Activated CD8-positive, alpha-beta memory T cell treated with anti-CD3 and anti-CD28 coated beads for 24 hours (primary cell): ENCODE results near the gene TMEM123.

ENCODE experiments used
- DNase-seq: peaks from one replicate; pipeline ENCODE4 v3.0.0-alpha.2; 2020

Gene TMEM123, protein sequence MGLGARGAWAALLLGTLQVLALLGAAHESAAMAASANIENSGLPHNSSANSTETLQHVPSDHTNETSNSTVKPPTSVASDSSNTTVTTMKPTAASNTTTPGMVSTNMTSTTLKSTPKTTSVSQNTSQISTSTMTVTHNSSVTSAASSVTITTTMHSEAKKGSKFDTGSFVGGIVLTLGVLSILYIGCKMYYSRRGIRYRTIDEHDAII

DNA sequence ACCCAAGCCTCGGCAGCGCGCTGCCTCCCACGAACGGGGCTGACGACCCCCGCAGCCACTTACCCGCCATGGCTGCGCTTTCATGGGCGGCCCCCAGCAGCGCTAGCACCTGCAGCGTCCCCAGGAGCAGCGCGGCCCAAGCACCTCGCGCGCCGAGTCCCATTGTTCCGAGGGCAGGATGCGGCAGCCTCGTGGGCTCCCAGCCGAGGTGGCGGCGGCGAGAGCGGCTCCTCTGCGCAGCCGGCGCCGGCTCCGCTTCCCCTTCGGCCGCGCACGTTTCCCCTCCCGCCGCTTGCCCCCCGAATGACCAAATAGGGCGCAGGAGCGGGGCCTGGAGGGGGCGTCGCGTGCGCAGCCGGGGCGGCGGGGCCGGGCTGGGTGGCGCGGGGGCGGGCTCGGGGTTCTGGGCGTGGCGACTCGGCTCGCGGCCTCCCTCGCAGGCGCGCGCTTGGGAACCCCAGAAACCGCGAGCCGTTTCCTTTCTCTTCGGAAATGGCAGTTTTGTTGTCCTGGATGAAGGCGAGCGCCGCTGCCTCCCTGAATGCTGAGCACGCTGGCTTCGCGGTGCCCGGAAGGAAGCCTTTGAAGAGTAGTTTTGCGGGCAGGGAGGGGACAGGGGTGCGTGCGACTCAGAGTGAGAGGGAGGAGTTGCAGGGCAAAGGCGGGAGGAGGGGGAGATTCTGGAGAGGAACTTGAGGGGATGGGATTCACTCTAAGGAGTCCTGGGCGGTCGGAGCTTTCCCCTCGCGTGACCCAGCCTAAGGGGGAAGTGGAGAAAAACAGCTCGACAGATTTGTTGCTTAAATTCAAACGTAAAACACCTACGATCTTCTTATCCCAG lies at the start of gene TMEM123:
Gene TMEM123 (minus strand): TSS at position 305 of the 841 bp plus-strand sequence. CDS start 142 bp downstream, at position 163.
- peak; percentile 95 for DNase-seq

DNA sequence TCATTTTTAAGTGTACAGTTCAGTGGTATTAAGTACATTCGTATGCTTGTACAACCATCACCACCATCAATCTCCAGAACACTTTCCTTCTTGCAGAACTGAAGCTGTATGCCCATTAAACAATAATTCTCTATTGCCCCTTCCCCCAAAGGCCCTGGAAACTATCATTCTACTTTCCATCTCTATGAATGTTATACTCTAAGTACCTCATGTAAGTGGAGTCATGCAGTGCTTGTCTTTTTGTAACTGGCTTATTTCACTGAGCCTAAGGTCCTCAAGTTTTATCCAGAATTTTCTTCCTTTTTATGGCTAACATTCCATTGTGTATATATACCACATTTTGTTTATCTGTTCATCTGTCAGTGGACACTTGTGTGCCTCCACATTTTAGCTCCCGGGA lies 48.3 kb upstream of the TMEM123 start:
- DNase-seq: no peak

DNA sequence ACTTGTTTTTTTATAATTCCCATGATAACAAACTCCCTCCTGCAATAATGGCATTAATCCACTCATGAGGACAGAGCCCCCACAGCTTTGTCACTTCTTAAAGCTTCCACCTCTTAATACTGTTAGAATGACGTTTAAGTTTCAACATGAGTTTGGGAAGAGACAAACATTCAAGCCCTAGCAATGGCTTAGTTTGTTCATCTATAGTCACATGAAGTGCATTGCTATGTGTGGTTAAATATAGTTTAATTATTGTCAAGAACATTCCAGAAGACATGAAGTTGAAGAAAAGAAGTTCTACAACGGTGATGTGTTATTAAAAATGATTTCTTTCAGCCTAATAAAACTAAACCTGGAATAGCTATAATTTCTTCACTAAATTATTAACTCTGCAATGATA lies 47.4 kb upstream of the TMEM123 start:
- DNase-seq: no peak

DNA sequence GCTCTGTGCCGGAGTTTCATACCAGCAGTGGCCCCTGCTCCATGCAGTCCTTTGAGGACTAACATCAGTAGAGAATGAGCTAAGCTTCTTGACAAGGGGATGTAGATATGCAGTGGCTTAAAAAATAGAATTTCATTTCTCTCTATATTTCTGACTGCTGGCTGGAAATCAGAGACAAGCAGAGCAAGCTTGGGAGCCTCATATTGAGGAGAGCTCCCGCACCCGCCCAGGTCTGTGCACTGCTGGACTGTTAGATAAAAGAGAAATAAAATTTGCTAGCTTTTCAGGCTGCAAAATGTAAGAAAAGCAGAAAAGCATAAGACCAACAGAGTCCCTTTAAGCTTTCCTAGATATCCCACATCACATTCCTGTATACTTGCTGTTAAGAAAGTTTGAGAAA lies 46.6 kb upstream of the TMEM123 start:
- DNase-seq: no peak

DNA sequence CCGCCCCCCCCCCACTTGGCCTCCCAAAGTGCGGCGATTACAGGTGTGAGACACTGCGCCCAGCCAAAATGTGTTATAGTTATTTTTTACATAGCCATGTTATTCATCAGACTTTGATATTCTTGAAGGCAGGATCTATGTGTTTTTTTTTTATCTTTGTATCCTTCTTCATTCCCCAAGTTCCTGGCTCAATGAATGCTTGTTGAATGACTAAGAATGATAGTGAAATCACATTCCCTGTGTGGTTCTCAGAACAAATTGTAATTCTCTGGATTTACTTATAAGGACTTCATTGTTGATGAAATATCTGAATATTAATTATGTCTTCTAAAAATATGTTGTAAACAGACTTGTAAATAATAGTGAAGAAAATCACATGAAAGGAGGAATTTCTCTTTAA lies 44.5 kb upstream of the TMEM123 start:
- no peak for DNase-seq

DNA sequence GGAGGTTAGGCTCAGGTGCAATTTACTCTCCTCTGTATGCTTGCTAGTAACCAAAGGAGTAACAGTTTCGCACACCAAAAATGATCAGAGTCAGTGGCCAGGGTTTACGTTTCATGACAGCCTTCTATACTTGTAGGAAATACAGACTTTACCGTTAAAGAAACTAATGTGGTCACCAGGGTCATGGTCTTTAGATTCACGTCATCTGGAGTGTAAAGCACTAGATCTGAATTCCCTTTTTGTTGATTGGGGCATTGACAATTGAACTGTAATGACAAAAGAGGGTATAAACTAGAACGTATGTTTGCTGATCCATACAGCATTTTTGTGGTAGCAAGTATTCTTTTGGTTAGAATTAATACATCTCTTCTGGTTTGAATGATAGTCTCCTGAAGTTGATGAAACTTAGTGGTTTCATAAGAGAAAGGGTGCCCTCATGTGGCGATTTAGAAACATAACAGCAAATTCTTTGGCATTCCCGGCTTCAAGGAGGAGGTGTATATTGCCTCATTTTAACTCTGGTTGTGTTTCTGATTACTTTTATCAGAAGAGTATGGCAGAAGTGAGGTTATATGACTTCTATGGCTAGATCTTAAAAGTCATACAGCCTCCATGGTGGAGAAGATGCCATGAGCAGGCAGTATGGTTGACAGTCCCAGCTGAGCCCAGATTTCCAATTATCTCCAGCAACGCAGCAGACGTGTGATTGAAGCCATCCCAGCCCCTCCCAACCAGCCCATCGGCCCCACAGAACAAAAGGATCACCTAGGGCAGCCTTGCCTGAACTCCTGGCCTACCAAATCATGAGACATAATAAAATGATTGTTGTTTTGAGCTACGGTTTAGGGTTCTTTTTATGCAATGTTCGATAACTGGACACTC lies 42.8 kb upstream of the TMEM123 start:
- no peak for DNase-seq

DNA sequence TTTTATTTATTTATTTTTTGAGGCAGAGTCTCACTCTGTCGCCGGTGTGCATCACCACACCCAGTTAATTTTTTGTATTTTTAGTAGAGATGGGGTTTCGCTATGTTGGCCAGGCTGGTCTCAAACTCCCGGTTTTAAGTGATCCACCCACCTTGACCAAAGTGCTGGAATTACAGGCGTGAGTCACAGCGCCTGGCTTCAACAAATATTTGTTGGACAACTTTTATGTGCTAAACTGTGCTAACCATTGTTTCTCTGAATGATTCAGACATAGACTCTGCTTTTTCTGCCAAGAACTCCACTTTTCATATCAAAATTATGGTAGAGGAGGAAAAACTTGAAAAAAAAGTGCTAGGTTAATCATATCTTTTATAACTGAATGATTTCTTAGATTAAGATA lies 41.7 kb upstream of the TMEM123 start:
- DNase-seq: no peak

DNA sequence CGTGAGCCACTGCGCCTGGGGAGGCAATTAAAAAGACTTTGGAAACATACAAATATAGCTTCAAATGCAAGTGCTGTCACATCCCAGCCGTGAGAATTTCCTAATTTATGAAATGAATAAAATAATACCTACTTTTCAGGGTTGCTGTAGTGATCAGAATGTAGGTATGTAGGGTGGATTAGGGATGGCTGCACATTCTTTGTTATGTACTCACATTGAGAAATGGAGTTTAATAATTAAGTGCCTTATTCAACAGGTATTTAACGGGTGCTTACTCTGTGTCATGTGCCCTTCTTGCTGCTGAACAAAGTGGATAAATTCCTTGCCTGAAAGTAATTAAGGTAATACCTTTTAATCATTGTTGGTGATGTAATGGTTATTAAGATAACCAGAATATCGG lies 41.0 kb upstream of the TMEM123 start:
- no peak for DNase-seq

DNA sequence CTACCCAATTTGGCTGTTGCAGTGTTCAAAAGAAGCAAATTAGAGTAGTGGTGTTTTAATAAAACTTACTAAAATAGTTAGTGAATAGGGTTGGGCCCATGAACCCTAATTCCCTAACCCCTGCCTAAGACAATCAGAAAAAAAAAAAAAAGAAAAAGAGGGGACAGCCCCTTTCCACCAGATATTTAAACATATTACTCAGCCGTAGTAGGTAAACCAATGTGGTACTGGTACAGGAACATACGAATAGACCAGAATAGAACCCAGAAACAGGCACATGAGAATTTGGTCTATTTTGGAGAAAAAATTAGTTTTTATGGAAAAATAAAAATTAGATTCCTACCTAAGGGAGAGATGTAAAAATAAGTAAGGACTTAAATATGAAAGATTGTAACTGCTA lies 39.4 kb upstream of the TMEM123 start:
- no peak for DNase-seq

DNA sequence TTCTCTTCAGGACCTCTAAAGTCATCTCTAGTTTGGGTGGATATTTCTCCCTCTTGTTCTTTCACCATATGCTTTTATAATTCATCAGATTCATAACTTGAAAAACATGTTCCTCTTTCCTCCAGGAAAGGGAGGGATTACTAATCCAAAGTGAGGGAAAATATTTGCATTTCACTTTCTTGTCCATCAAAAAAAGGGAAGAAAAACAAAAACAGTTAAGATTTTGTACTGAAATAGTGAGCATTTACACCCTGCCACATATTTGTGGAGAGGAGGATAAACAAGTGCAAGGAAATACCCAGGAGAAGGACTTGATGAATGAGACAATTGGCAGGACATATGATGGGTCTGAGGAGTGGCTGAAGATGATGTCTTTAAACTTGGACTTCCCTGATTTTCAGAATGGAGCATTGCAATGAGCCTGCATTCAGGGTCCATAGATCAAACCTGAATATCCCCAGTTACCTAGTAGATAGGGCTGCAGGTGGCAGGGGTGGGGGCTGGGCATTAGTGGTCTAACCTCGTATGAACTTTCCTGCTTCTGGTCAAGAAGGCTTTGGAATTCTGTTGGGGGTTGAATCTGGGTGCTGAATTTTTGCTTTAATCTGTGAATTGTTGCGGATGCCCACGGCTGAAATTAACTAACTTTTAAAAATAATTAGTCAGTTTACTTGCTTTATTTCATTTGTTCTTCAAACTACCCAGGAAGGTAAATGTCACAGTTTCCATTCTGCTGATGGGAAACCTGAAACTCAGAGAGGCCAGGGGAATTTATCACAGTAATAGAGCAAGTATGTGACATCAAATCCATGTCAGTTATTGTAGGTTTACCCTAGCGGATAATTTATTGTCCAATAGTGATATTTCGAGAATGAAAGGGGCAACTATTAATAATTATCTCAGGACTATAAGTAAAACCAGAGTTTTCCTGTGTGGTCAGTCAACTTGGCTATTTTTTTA lies 36.9 kb upstream of the TMEM123 start:
- no peak for DNase-seq

DNA sequence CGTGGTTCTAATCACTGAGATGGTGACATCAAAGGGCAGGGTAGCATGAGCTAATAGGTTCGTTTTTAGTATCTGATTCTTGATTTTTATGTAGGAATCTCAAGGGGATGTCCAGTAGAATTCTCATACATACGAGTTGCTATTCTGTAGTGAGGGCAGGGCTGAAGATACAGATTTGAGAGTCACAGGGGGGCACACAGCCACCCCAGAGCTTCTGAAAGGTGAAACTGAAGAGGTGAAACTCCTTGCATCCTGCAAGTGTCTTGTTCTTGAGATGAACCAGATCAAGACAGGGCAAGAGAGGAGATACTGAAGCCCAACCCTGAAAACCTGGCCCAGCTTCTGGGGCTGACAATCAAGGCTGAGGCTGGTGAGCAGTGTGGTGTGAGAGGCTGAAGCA lies 35.6 kb upstream of the TMEM123 start:
- DNase-seq: no peak

DNA sequence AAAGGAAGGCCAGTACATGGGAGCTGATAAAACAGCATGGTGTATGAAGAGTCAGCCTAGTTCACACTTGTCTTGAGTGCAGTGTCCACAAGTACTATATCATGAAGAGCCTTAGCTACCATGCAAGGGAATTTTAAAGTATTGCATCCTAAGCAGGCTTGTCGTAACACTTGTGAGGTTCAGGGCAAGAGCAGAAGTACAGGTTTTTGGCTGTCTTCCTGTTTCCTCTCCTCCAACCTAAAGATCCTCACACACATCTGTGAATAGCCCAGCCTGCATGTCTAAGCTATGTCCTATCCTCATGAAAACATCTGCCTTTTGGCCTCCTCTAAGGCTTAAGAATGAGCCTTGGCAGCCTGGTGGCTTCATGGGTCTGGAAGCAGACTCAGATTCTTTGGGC lies 34.6 kb upstream of the TMEM123 start:
- no peak for DNase-seq

DNA sequence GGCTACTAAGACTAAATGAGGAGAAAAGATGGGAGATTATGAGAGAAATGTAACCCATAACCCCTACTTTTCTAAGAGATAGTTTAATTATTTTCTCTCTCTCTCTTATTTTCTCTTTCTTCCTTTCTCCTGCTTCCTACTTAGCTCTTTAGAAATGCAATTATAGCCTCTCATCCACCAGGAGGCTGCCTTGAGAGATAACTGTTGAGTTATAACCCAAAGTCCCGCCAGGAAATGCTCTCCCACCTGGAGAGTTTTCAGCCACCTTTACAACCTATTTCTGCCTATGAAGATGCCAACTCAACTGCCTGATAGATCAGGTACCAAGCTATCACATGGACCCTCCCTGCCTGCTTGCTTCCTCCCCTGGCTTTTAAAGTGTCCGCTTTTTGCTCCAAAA lies 34.0 kb upstream of the TMEM123 start:
- DNase-seq: no peak

DNA sequence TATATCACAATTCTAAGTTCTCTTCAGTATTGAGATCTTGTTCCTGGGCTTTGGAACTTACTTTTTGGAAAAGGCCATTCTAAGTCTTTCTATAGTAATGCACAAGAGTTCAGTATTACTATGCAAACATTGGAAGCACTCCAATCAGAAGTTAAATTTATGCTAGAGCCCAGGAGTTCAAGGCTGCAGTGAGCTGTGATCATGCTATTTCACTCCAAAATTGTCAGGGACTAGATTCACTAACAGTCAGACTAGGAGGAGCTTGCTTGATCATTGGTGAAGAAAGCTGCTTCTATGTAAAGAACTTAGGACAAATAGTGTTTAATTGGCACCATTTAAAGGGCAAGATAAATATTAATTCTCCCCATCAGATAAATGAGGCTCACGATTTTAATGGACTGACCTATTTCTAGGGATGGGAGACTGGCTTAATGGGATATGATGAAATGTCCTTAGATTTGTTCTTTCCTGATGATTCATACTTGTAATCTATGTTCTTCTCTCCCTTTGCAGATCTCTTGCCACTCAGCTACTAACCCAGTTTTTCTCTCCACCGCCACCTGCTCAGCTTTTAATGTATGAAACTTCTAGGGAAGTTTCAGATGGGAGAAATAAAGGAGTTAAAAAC lies 32.6 kb upstream of the TMEM123 start:
- DNase-seq: no peak

DNA sequence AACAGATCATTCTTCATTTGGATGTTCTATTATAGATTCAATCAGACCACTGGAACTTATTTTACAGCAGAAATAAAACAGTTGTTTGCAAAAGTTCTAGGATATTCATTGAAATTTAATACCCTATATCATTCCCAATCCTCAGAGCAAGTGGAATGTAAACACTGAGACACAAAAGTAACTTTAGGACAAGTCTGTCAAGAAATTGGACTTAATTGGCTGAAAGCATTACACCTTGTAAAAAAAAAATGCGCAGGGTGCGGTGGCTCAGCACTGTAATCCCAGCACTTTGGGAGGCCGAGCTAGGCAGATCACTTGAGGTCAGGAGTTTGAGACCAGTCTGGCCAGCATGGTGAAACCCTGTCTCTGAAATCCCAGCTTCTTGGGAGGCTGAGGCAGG lies 29.9 kb upstream of the TMEM123 start:
- no peak for DNase-seq

DNA sequence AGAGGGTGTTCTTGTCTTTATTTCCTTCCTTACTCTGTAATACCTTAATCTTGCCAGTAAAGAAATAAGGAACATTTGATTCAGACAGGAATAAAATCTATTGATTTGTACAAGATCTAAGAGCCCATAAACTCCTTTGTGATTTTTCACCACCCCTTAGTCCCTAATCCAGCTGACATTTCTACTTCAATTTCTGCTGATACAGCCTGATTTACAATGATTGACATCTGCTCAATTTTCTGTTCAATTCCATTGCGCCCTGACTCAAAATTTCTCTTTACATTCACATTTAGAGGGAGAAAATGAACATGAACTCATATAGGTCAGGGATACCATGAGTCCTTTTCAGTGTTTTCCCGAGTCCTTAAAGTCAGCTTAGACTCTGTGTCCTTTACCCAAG lies 27.2 kb upstream of the TMEM123 start:
- DNase-seq: no peak

DNA sequence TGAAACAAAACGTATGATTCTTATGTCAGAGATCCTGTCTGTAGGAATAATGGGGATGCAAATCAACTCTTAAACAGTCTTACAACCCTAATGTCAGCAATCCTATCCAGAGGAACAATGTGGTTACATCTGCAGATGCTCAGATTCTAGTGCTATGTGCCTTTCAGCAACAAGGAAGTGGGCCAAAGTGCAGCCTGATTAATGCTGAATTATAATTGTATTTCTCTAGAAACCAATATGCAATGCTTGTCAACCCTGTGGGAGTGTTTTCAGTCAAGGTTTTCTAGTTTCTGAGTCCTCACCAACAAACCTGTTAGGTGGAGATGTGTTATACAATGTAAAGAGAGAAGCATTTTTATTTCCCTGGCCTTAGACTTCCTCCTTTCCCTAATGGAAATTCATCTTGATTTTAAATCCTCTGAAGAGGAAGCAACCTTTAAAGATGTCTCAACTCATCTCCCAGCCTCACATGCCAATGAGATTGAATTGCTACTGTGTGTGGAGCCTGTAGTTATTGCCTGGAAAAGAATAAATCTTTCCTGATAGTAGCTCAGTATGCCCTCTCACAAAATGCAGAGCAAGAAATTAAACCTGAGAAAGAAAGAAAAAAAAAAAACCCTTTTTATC lies 26.2 kb upstream of the TMEM123 start:
- no peak for DNase-seq

DNA sequence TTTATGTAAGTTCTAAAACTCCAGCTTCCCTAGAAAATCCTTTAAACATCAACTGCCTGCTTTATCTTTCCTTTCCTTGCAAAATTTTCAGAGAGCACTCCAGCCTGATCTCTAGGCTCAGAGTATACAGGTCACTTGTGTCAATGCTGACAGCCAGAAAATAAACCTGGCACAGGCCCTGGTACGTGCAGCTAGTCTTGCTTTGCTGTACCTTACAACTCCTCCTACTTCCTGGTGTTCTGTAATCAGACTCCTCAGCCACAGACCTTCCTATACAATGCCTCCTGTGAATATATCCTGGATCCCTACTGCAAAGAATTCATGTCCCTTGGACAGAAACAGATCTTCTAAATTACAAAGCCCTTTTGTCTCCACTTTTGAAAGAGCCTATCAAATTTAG lies 24.2 kb upstream of the TMEM123 start:
- no peak for DNase-seq

DNA sequence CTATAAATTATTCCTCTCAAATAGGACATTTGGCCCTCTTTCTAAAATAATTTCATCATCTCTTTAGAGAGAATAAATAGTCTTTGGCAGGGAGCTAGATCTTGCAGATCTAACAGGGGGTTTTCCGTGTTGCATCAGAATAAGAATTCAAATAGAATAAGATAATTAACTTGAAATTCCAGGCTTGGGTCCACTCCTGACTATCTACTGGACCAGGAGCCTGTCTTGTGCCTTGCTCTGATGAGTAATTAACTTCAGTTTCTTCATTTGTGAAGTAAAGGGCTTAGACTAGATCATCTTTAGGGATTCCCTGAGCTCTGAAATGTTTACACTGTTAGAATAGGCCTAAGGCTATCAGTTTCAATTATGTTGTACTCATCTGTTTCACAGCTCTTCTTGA lies 23.5 kb upstream of the TMEM123 start:
- no peak for DNase-seq

DNA sequence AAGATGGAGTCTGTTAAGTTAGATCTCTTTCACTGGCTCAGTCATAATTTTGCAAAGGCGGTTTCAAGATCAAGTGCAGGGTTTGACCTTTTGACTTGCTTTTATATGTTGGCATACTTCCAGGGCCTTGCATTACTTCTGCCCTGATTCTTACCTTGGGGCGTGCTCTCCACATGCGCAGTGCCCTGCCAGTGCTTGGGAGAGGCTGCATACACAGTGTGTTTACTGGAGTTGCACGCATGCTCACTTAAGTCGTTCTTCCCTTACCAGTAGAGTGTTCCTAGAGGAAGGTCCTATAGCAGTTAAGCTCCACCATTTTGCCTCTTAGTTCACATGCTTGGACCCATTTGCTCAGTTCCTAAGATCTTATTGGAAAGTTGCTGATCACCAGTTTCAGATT lies 21.0 kb upstream of the TMEM123 start:
- DNase-seq: no peak

DNA sequence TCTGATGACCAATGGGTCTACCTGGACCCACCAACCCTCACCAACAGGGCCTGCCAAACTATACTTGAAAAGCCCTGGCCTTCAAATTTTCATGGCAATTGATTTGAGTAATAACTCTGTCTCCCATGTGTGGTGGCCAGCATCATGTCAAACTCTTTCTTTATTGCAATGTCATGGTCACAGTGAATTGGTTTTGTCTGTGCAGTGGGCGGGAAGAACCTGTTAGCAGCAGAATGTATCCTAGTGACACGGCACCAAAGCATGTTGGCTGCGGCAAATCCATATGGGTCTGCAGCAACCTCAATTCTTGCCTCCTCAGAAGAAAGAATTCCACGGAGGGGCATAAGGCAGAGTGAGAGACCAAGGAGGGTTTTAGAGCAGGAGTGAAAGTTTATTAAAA lies 19.6 kb upstream of the TMEM123 start:
- no peak for DNase-seq

DNA sequence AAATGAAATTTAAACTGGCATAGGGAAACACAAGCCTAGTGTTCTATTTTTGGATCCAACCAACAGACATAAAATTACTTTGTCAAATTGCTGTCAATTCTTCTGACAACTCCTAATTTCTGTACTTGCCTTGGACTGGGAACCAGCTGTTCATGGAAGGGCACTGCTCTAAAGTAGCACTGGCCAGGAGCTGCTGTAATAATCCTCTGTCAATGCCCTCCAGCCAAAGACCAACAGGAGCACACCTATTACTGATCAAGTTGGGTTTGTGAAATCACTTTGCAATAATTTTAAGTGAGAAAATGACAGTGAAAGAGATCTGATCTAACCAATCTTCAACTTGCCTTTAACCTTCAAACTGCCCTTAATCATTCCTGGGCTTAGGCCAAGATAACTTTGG lies 18.9 kb upstream of the TMEM123 start:
- DNase-seq: no peak
